B cell (primary cell): Measurements from ENCODE around the gene TLK1. TPM values are rescaled to one million over a fixed set of nuclear protein-coding genes. Genes with fewer than 3 reads are reported as not detected.

ENCODE experiments used
- ATAC-seq: fragments of 200-7000 bp; cut with Tn5 transposase; one replicate; pipeline ENCODE4 v1.10.0; 2021; ENCODE audit warnings: low read depth, mild to moderate bottlenecking, moderate number of reproducible peaks, moderate library complexity
- CTCF ChIA-PET: fragments of 350-600 bp; sonication (Branson Sonifier 250); formaldehyde crosslinking; loops from one replicate; lab custom pipeline; 2021; ENCODE audit warnings: antibody characterized with exemption, inconsistent platforms; lab: Charles Lee
- POLR2A ChIA-PET: fragments of 350-600 bp; sonication (Branson Sonifier 250); formaldehyde crosslinking; loops from one replicate; lab custom pipeline; 2021; ENCODE audit warnings: antibody characterized with exemption; lab: Charles Lee
- DNase-seq: peaks from one replicate; pipeline ENCODE4 v3.0.0; 2013
- H2AFZ ChIP-seq: 2 replicates; pipeline ENCODE4 v1.6.1; 2012; ENCODE audit warnings: mild to moderate bottlenecking, low read depth, low read length; ENCODE audit not compliant: insufficient read depth, poor library complexity, severe bottlenecking
- H3K27ac ChIP-seq, 2 donors: 1 replicate in 1 of 2; 2 replicates in 1 of 2; pipeline ENCODE4 v1.5.1; 2012 to 2013; ENCODE audit warnings: low read length in 2 of 2, mild to moderate bottlenecking in 2 of 2, moderate library complexity in 1 of 2
- H3K27me3 ChIP-seq, 4 experiments: fragments of 200-600 bp in 1 of 4; sonication (generic) in 1 of 4; replicated peaks in 1 of 4; 1 replicate in 2 of 4; 2 replicates in 2 of 4; pipeline versions ENCODE4 v1.6.1 to v1.7.0; 2013 to 2016; ENCODE audit warnings: low read length in 3 of 4, mild to moderate bottlenecking in 2 of 4, mixed read lengths in 1 of 4, moderate library complexity in 1 of 4; ENCODE audit not compliant: insufficient read depth in 4 of 4, control insufficient read depth in 3 of 4; ENCODE audit errors: control extremely low read depth in 1 of 4
- H3K36me3 ChIP-seq, 2 experiments: replicated peaks in 1 of 2; 1 replicate in 1 of 2; 2 replicates in 1 of 2; pipeline versions ENCODE4 v1.6.1 to v1.7.1; 2013; ENCODE audit warnings: low read length in 1 of 2; ENCODE audit not compliant: insufficient read depth in 2 of 2, control insufficient read depth in 1 of 2; ENCODE audit errors: control extremely low read depth in 1 of 2, extremely low read depth in 1 of 2
- H3K4me1 ChIP-seq, 2 donors: fragments of 200-600 bp in 1 of 2; sonication (generic) in 1 of 2; 1 replicate in 1 of 2; 2 replicates in 1 of 2; pipeline versions ENCODE4 v1.5.1 to v1.6.1; 2013 to 2017; ENCODE audit warnings: low read length in 2 of 2; ENCODE audit not compliant: control insufficient read depth in 2 of 2, insufficient read depth in 2 of 2
- H3K4me2 ChIP-seq: replicated peaks from 2 replicates; pipeline ENCODE3; 2012; ENCODE audit warnings: mild to moderate bottlenecking, low read depth, low read length; ENCODE audit not compliant: poor library complexity, severe bottlenecking
- H3K4me3 ChIP-seq, 5 experiments: fragments of 200-600 bp in 1 of 5; sonication (generic) in 1 of 5; 1 replicate in 3 of 5; 2 replicates in 2 of 5; pipeline versions ENCODE4 v1.5.1 to v1.7.0; 2011 to 2016; ENCODE audit warnings: low read length in 4 of 5, mild to moderate bottlenecking in 4 of 5, low read depth in 2 of 5, control low read depth in 1 of 5, moderate library complexity in 1 of 5; ENCODE audit not compliant: insufficient read depth in 1 of 5; ENCODE audit errors: control extremely low read depth in 1 of 5, extremely low read depth in 1 of 5
- H3K79me2 ChIP-seq: fragments of 200-600 bp; sonication (generic); one replicate; pipeline ENCODE4 v1.6.0; 2016; ENCODE audit warnings: low read length; ENCODE audit not compliant: control insufficient read depth, insufficient read depth
- H3K9ac ChIP-seq: fragments of 200-600 bp; sonication (generic); 2 replicates; pipeline ENCODE4 v1.6.1; 2017; ENCODE audit warnings: mild to moderate bottlenecking, low read length, moderate library complexity
- H3K9me3 ChIP-seq, 3 donors: one replicate each; pipeline versions ENCODE4 v1.6.1 to v1.7.1; 2013; ENCODE audit warnings: low read length in 2 of 3; ENCODE audit not compliant: control insufficient read depth in 2 of 3, insufficient read depth in 1 of 3; ENCODE audit errors: control extremely low read depth in 1 of 3
- H4K20me1 ChIP-seq: 2 replicates; pipeline ENCODE4 v1.6.0; 2012; ENCODE audit warnings: mild to moderate bottlenecking, low read length; ENCODE audit not compliant: insufficient read depth, control insufficient read depth, poor library complexity, severe bottlenecking
- H3K27ac Mint-ChIP-seq: one replicate; pipeline ENCODE4 v1.8.0; 2021; ENCODE audit warnings: mixed read lengths
- H3K27me3 Mint-ChIP-seq: one replicate; pipeline ENCODE4 v1.8.0; 2021; ENCODE audit warnings: mixed read lengths
- H3K4me1 Mint-ChIP-seq: one replicate; pipeline ENCODE4 v1.8.0; 2021; ENCODE audit warnings: mixed read lengths
- H3K4me3 Mint-ChIP-seq: one replicate; pipeline ENCODE4 v1.8.0; 2021; ENCODE audit warnings: mixed read lengths
- H3K9me3 Mint-ChIP-seq: one replicate; pipeline ENCODE4 v1.8.0; 2022; ENCODE audit warnings: mixed read lengths; ENCODE audit not compliant: insufficient read depth
- EZH2 ChIP-seq: IDR thresholded peaks from 2 replicates; pipeline ENCODE4 v1.6.1; 2012; ENCODE audit warnings: borderline replicate concordance, low read depth, mild to moderate bottlenecking, moderate library complexity, low read length; ENCODE audit not compliant: insufficient read depth, poor library complexity, severe bottlenecking
- WGBS: methylation state at CpG from one replicate; pipeline ENCODE4 v1.1.5; 2013; ENCODE audit warnings: missing lambda C conversion rate; ENCODE audit not compliant: insufficient coverage; 5-methylcytosine and 5-hydroxymethylcytosine counted together
- intact Hi-C: fragments of 100-400 bp; cut with micrococcal nuclease; formaldehyde crosslinking; loops from one replicate; pipeline ENCODE4 v1.10.0; 2022
- polyA plus RNA-seq: library from polyadenylated mRNA; depleted of rRNA; stranded (reverse); fragments of >200 nt; gene quantifications from 2 replicates; pipeline ENCODE4 v1.2.3, GENCODE V29; 2012
- total RNA-seq, 2 donors: library from RNA; stranded (reverse); fragments of 120-200 nt in 1 of 2; gene quantifications; 1 replicate in 1 of 2; 2 replicates in 1 of 2; pipeline versions ENCODE4 v1.2.3 to v1.2.4, GENCODE V29; 2013 to 2022
- TF ChIP-seq, protein P1 (sequence below): fragments of 200-600 bp; IDR thresholded peaks from one replicate; pipeline ENCODE4 v1.8.0; 2022; ENCODE audit warnings: antibody characterized with exemption, mild to moderate bottlenecking

Gene TLK1
- total and polyA plus RNA-seq, 2 donors (not counting 1 experiment from before 2014, with no cell fraction given): 13.8 to 186 TPM

DNA sequence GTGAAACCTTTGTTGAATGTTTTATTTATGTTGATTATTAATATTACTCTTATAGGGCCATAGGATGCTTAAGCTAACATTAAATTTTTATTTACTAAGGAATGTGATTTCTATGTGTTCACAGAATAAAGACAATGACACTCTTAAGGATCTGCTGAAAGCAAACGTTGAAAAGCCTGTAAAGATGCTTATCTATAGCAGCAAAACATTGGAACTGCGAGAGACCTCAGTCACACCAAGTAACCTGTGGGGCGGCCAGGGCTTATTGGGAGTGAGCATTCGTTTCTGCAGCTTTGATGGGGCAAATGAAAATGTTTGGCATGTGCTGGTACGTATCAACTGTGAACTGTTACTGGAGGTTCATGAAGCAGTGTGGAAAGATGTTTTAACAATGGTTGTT, 211.3 kb downstream of the TLK1 start:
- 95% methylated on average over 4 of the region's 5 CpGs for WGBS
- H3K4me3 Mint-ChIP-seq: no peak overlapping the region
- TF ChIP-seq, protein P1, sequence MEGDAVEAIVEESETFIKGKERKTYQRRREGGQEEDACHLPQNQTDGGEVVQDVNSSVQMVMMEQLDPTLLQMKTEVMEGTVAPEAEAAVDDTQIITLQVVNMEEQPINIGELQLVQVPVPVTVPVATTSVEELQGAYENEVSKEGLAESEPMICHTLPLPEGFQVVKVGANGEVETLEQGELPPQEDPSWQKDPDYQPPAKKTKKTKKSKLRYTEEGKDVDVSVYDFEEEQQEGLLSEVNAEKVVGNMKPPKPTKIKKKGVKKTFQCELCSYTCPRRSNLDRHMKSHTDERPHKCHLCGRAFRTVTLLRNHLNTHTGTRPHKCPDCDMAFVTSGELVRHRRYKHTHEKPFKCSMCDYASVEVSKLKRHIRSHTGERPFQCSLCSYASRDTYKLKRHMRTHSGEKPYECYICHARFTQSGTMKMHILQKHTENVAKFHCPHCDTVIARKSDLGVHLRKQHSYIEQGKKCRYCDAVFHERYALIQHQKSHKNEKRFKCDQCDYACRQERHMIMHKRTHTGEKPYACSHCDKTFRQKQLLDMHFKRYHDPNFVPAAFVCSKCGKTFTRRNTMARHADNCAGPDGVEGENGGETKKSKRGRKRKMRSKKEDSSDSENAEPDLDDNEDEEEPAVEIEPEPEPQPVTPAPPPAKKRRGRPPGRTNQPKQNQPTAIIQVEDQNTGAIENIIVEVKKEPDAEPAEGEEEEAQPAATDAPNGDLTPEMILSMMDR: no peak
- no peak for TF ChIP-seq EZH2
- no peak overlapping the region for H3K9ac ChIP-seq
- intact Hi-C loops: no loop called here
- H3K27me3 ChIP-seq: no peaks in the 10 kb centered on the region
- ATAC-seq (no peak), DNase-seq (no peak)
- H3K4me3 ChIP-seq: no peak overlapping the region
- no peak overlapping the region for H3K27ac ChIP-seq
- H3K27ac Mint-ChIP-seq: no peak overlapping the region
- no peaks in the 10 kb centered on the region for H3K27me3 Mint-ChIP-seq
- peaks cover 29% of the 10 kb centered on the region for H4K20me1 ChIP-seq
- H3K4me2 ChIP-seq: no peak overlapping the region
- H3K36me3 ChIP-seq: peaks cover 6 to 40% of the 10 kb centered on the region in 2 experiments
- H3K4me1 Mint-ChIP-seq: peaks cover 26% of the 10 kb centered on the region
- ChIA-PET CTCF (no interaction called here), POLR2A (interaction anchor here (0.6 kb wide), 1 partner anchor 1144 kb away, joined by 5 read pairs; no protein-coding TSS in a partner anchor)
- peaks cover 30% of the 10 kb centered on the region for H3K79me2 ChIP-seq
- no peaks in the 10 kb centered on the region for H3K9me3 ChIP-seq
- no peaks in the 10 kb centered on the region for H3K9me3 Mint-ChIP-seq
- no peak overlapping the region for H2AFZ ChIP-seq
- H3K4me1 ChIP-seq: peaks cover 9 to 10% of the 10 kb centered on the region in 2 donors

DNA sequence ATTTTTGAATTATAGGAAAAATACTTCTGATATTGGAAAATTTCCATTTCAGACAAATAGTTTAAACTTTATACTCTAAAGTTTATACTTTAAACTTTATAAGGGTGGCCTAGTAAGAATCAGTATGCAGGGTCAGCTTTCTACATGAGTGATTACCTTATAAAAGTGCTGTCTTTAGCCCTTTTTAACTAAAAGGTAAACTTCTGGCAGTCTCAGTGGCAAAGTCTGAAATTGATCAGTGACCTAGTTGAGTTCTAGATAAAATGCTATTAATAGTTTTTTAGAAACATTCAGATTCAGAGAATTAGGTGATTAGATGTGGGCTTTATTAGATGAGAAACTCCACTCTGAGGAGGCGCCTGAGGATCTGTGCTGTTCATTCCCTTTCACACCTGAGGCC, 216.1 kb downstream of the TLK1 start:
- H3K4me1 Mint-ChIP-seq: peaks cover 42% of the 10 kb centered on the region

More for the DNA sequence above, 216.1 kb downstream of the TLK1 start:
- H3K4me2 ChIP-seq: no peak overlapping the region
- peaks cover 0 to 11% of the 10 kb centered on the region in 2 donors for H3K4me1 ChIP-seq
- ChIA-PET CTCF (no interaction called here), POLR2A (no interaction called here)
- Mint-ChIP-seq H3K9me3 (no peaks in the 10 kb centered on the region), H3K4me3 (no peak overlapping the region), H3K27me3 (no peaks in the 10 kb centered on the region), H3K27ac (no peak overlapping the region)
- DNase-seq (no peak), ATAC-seq (no peak)
- TF ChIP-seq EZH2: no peak
- TF ChIP-seq, protein P1: no peak
- no peak overlapping the region for H3K27ac ChIP-seq
- intact Hi-C loops: no loop called here
- H3K9me3 ChIP-seq: peaks cover 0 to 1% (median 0%) of the 10 kb centered on the region in 3 donors
- no peak overlapping the region for H3K4me3 ChIP-seq
- H3K9ac ChIP-seq: no peak overlapping the region
- no CpG with 5 or more reads among the region's 1 CpG for WGBS
- no peak overlapping the region for H2AFZ ChIP-seq
- H4K20me1 ChIP-seq: peaks cover 65% of the 10 kb centered on the region
- no peaks in the 10 kb centered on the region for H3K27me3 ChIP-seq
- peaks cover 78% of the 10 kb centered on the region for H3K79me2 ChIP-seq
- H3K36me3 ChIP-seq: peaks cover 4 to 8% of the 10 kb centered on the region in 2 experiments
